ENCODE results near the gene ALOX12.
"Not testable (repeated sequence)": the region's sequence is repeated elsewhere in the genome, so short reads cannot be mapped to it uniquely, and the experiment has no call there.

Gene ALOX12, protein sequence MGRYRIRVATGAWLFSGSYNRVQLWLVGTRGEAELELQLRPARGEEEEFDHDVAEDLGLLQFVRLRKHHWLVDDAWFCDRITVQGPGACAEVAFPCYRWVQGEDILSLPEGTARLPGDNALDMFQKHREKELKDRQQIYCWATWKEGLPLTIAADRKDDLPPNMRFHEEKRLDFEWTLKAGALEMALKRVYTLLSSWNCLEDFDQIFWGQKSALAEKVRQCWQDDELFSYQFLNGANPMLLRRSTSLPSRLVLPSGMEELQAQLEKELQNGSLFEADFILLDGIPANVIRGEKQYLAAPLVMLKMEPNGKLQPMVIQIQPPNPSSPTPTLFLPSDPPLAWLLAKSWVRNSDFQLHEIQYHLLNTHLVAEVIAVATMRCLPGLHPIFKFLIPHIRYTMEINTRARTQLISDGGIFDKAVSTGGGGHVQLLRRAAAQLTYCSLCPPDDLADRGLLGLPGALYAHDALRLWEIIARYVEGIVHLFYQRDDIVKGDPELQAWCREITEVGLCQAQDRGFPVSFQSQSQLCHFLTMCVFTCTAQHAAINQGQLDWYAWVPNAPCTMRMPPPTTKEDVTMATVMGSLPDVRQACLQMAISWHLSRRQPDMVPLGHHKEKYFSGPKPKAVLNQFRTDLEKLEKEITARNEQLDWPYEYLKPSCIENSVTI

GRCh38 chr17:6995500-6996255 is at the start of gene ALOX12:
ALOX12 (plus strand) TSS chr17:6996049; CDS start chr17:6996118, 69 bp downstream.
- DNase-seq (ENCODE audit: low spot score), result no peak

- DNase-seq (ENCODE audit: low spot score), result no peak
Measured at GRCh38 chr17:6947745-6948144, 48.1 kb upstream of the ALOX12 start.

DNA sequence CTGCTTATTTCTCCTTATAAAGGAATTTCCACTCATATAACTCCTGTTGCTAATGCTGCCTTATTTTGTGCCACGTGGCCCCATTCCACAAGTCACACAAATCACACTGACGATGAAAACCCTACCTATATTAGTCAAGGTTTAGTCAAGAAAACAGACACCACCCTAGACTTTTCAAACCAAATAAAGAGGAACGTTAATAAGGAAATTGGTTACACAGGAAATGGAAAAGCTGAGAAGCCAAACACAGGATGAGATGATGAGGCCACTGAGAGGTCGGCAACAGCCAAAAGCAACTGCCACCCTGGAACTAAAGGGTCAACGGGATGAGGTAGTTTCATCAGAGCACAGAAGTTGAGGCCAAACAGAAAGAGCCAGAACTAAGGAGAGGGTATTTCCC is 47.3 kb upstream of the ALOX12 start:
- DNase-seq (ENCODE audit: low spot score), result no peak

- DNase-seq (ENCODE audit: low spot score), result no peak
Measured at GRCh38 chr17:6948976-6949375, 46.9 kb upstream of the ALOX12 start.

DNA sequence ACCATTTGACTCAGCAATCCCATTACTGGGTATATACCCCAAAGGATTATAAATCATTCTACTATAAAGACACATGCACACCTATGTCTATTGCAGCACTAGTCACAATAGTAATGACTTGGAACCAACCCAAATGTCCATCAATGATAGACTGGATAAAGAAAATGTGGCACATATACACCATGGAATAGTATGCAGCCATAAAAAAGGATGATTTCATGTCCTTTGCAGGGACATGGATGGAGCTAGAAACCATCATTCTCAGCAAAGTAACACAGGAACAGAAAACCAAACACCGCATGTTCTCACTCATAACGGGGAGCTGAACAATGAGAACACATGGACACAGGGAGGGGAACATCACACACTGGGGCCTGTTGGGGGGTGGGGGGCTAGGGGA is 44.9 kb upstream of the ALOX12 start:
- not testable (repeated sequence) for DNase-seq (ENCODE audit: low spot score)

GRCh38 chr17:6953689-6954088 is 42.2 kb upstream of the ALOX12 start:
- no peak for DNase-seq (ENCODE audit: low spot score)

DNA sequence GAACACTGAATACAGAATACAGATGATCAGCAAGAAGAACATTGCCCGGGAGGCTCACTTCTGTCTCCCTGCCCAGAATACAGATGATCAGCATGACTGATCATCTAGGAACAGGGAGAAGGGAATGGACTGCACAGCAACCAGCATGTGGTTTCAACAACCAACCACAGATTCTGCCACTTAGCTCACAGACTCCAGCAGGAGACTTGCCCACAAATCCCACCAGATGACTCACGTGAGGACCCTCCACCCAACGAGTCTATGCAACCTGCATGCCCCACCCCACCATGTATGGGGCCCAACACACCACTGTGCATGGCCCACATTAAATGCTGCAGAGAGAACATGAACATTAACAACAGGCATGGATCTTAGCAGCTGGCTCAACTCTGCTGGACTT is 36.1 kb upstream of the ALOX12 start:
- no peak for DNase-seq (ENCODE audit: low spot score)

- no peak for DNase-seq (ENCODE audit: low spot score)
Measured at GRCh38 chr17:6969323-6969726, 26.5 kb upstream of the ALOX12 start.

DNA sequence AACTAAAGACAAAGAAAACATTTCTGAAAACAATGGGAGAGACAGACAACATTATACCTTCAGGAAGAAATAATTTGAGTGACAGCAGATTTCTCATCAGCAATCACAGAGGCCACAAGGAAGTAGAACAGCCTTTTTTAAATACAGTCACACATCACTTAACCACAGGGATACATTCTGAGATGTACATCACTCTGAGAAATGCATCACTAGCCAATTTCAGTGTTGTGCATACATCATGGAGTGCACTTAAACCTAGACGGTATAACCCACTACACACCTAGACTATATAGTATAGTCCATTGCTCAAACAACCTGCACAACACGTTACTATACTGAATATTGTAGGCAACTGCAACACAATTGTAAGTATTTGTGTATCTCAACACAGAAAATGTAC is 24.9 kb upstream of the ALOX12 start:
- no peak for DNase-seq (ENCODE audit: low spot score)

- not testable (repeated sequence) for DNase-seq (ENCODE audit: low spot score)
Measured at GRCh38 chr17:6979440-6979839, 16.4 kb upstream of the ALOX12 start.

DNA sequence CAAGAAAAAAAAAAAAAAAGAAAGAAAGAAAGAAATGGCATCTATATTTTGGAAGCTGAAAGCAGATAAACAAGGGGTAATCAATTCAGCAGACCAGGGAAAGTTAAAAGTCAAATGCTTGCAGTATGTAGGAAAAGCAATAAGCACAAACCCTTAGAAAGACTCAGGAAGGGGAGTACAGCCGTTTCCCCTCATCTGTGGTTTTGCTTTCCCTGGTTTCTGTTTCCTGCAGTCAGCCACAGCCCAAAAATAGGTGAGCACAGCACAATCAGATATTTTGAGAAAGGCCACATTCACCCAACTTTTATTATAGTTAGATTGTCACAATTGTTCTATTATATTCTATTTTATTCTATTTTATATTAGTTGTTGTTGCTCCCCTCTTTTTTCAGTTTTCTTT is 14.4 kb upstream of the ALOX12 start:
- no peak for DNase-seq (ENCODE audit: low spot score)

GRCh38 chr17:6985266-6985665 is 10.6 kb upstream of the ALOX12 start:
- no peak for DNase-seq (ENCODE audit: low spot score)

GRCh38 chr17:6986676-6987075 is 9.2 kb upstream of the ALOX12 start:
- DNase-seq (ENCODE audit: low spot score), result no peak

DNA sequence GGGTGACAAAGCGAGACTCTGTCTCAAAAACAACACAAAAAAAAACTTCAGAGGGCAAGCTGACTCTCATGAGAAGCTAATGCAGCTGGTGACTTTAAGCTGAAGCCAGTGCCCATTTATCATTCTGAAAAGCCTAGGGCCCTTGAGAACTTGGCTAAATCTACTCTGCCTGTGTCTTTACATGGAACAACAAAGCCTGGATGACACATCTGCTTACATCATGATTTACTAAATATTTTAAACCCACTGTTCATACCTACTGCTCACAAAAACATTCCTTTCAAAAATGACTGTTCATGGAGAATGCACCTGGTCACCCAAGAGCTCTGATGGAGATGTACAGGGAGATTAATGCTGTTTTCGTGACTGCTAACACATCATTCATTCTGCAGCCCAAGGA is 6.1 kb upstream of the ALOX12 start:
- no peak for DNase-seq (ENCODE audit: low spot score)

DNA sequence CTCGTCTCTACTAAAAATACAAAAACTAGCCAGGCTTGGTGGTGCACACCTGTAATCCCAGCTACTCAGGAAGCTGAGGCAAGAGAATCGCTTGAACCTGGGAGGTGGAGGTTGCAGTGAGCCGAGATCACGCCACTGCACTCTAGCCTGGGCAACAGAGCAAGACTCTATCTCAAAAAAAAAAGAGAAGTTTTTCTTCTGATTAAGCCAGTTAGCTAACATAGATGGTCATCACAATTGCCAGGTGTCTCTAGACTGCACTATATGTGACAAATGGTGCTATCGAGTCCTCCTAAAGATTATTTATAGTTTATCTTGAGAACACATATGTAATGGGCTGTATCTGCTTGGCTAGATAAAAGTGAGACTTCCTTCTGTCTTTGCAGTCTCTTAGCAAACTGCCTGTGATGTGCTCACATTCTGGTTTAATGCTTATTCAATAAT is 2.2 kb upstream of the ALOX12 start:
- DNase-seq (ENCODE audit: low spot score), result not testable (repeated sequence)

DNA sequence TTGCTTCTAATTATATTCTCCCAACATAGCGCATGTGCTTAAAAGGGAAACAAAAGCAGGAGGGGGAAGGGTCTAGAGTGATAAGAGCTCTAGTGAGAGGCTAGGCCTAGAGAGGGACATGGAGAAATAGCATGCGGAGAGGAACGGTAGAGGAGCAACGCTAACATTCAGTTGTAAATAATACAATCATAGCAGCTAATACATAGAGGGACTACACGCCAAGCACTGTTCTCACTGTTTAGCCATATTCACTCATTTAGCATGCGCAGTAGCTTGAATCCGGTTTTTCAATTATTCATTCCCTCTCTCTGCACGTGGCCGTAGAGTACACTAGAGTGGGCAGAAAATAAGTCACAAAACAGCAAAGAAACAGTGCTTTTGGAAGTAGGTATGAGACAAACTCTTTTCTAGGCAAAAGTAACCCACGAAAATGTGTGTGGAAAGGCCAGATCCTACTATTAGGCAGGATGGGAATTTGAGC is 1.7 kb upstream of the ALOX12 start:
- DNase-seq (ENCODE audit: low spot score), result no peak

DNA sequence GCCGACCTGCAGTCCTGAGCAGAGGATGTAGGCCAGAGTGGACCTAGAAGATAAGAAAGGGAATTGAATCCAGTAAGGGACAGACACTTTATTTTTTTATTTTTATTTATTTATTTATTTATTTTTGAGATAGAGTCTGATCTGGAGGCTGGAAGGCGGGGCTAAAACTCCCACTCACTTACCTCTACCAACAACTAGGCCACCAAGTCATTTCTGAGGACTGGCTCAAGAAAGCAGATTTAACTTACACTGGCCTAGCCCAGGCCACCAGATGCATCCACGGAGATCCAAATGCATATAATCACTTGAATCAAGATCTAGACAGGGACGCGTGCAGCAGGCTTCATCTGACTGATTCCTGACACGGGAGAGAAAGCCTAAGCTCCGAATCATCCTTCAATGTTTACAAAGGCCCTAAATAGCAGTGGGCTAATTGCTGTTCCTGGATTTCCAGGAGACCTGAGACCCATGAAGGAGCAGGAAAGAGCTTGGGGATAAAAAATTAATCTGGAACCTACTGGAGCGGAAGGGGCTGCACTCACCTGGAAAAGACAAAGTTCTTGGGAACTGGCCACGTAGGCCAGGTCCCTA is 1.1 kb upstream of the ALOX12 start:
- no peak for DNase-seq (ENCODE audit: low spot score)

DNA sequence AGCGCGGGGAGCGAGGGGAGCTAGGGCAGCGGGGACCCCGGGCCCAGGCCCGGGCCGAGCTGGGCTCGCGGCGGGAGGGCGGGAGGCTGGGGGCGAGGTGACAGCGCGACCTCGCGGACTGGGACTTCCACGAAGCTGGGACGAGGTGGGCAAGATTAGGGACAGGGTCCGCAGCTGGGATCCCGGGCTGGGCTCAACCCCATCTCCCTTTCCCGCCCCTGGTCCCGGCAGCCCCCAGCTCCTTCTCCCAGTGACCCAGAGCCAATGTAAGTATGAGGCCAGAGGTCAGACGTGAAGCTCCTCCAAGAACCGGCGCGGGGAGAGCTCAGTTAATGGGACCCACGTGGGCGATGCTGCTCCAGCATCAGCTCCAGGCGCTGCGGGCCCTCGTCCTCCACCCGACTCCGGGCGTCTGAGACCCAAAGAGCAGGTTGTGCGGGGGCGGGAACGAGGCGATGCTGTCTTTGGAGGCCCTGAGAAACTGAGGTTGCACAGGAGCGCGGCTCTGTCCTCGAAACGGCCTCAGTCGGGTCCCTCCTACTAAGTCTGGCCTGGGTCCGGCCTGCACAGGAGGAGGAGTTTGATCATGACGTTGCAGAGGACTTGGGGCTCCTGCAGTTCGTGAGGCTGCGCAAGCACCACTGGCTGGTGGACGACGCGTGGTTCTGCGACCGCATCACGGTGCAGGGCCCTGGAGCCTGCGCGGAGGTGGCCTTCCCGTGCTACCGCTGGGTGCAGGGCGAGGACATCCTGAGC is 585 bp downstream of the ALOX12 start:
- DNase-seq (ENCODE audit: low spot score), result no peak

DNA sequence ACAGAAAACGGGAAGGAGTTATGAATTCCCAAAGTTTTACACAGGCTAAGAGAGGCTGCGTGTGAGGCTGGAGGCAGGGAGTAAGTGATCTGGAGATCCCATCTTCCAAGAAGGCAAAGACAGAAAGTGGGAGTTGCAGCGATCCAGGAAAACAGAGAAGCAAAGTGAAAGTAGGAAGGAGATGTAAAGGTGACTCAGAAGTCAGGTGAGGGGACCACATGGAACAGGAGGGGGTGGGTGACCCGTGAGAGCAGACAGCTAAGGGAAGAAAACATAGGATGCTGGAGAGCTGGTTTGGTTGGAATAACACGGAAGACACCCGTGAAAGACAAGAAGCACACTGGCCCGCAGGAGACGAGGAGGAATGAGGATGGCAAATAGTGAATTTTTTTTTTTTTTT is 1.3 kb downstream of the ALOX12 start:
- DNase-seq (ENCODE audit: low spot score), result no peak

DNA sequence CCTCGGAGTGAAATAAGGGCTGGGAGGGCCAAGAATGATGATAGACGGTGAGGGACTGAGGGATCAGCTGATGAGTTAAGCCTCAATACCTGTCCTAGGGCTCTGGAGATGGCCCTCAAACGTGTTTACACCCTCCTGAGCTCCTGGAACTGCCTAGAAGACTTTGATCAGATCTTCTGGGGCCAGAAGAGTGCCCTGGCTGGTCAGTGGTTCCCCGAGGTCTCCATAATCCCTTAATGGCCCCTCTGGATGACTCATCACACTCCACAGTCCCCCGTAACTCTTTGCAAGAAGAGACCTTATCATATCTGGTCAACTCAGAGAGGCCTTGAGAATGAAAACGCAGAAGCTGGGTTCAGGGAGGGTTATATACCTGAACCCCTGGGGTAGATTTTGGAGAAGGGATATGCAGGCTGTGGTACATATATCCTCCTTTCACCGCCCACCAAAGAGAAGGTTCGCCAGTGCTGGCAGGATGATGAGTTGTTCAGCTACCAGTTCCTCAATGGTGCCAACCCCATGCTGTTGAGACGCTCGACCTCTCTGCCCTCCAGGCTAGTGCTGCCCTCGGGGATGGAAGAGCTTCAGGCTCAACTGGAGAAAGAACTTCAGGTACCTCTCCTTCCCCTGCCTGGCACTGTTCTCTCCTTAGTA is 3.1 kb downstream of the ALOX12 start:
- no peak for DNase-seq (ENCODE audit: low spot score)

Data from left forelimb (tissue), 1 donor.